ENCODE measurements around the gene MAP2K6. TPM values are rescaled to one million over a fixed set of nuclear protein-coding genes. Genes with fewer than 3 reads are reported as not detected.
A peak's percentile ranks its signal among the peaks of the same experiment; 100 is the strongest.

MAP2K6 gene
- total RNA-seq, 1 experiment from 2014 or later, result 0.06 TPM

- peak; percentile 62 for DNase-seq (ENCODE audit: low read depth)
Observed at GRCh38 chr17:69574257-69575197, 160.0 kb downstream of the MAP2K6 start.

GRCh38 chr17:69575346-69575761, 160.9 kb downstream of the MAP2K6 start:
- DNase-seq (ENCODE audit: low read depth), result peak; percentile 80

- no peak for DNase-seq (ENCODE audit: low read depth)
Observed at GRCh38 chr17:69577098-69577497, 162.6 kb downstream of the MAP2K6 start.

GRCh38 chr17:69578385-69578936, 164.0 kb downstream of the MAP2K6 start:
- DNase-seq (ENCODE audit: low read depth), result no peak

GRCh38 chr17:69579961-69580677, 165.6 kb downstream of the MAP2K6 start:
- no peak for DNase-seq (ENCODE audit: low read depth)

GRCh38 chr17:69581061-69581961, 166.8 kb downstream of the MAP2K6 start:
- peak; percentile 86 for DNase-seq (ENCODE audit: low read depth)

- no peak for DNase-seq (ENCODE audit: low read depth)
Observed at GRCh38 chr17:69588316-69588715, 173.8 kb downstream of the MAP2K6 start.

GRCh38 chr17:69588827-69589239, 174.3 kb downstream of the MAP2K6 start:
- no peak for DNase-seq (ENCODE audit: low read depth)

- DNase-seq (ENCODE audit: low read depth), result no peak
Observed at GRCh38 chr17:69590671-69591070, 176.2 kb downstream of the MAP2K6 start.

GRCh38 chr17:69592692-69593350, 178.3 kb downstream of the MAP2K6 start:
- DNase-seq (ENCODE audit: low read depth), result peak; percentile 62

- DNase-seq (ENCODE audit: low read depth), result no peak
Observed at GRCh38 chr17:69593351-69593715, 178.8 kb downstream of the MAP2K6 start.

- no peak for DNase-seq (ENCODE audit: low read depth)
Observed at GRCh38 chr17:69593716-69594115, 179.2 kb downstream of the MAP2K6 start.

- DNase-seq (ENCODE audit: low read depth), result no peak
Observed at GRCh38 chr17:69594641-69595040, 180.1 kb downstream of the MAP2K6 start.

GRCh38 chr17:69596141-69596540, 181.6 kb downstream of the MAP2K6 start:
- no peak for DNase-seq (ENCODE audit: low read depth)

GRCh38 chr17:69597898-69598692, 183.6 kb downstream of the MAP2K6 start:
- peak; percentile 72 for DNase-seq (ENCODE audit: low read depth)

GRCh38 chr17:69602972-69603371, 188.5 kb downstream of the MAP2K6 start:
- no peak for DNase-seq (ENCODE audit: low read depth)

Data from LHCN-M2 (cell line).